H1 (cell line): ENCODE data around the gene PNCK.
"Not testable (repeated sequence)": the region's sequence is repeated elsewhere in the genome, so short reads cannot be mapped to it uniquely, and the experiment has no call there.

ENCODE experiments used
- GABPA ChIP-seq: IDR thresholded peaks from 2 replicates; pipeline ENCODE4 v1.6.1; 2011; ENCODE audit warnings: mild to moderate bottlenecking, low read length, moderate library complexity, borderline replicate concordance; ENCODE audit not compliant: insufficient read depth
- PHF8 ChIP-seq: fragments of 200-600 bp; sonication (generic); conservative IDR thresholded peaks from 2 replicates; pipeline ENCODE4 v1.7.1; 2012; ENCODE audit warnings: low read depth, mild to moderate bottlenecking, inconsistent platforms, low read length, moderate library complexity
- POLR2A ChIP-seq, 2 experiments: IDR thresholded peaks; 1 replicate in 1 of 2; 2 replicates in 1 of 2; pipeline ENCODE4 v1.6.1; 2011; ENCODE audit warnings: low read depth in 2 of 2, low read length in 2 of 2, mild to moderate bottlenecking in 2 of 2; ENCODE audit errors: control extremely low read depth in 1 of 2
- SP1 ChIP-seq: IDR thresholded peaks from 2 replicates; pipeline ENCODE4 v1.6.1; 2011; ENCODE audit warnings: low read depth, low read length
- ZNF274 ChIP-seq: IDR thresholded peaks from 2 replicates; pipeline ENCODE4 v1.7.0; 2012; ENCODE audit warnings: low read length, borderline replicate concordance; ENCODE audit errors: extremely low read depth
- TF ChIP-seq, protein P1 (sequence below), 3 experiments: IDR thresholded peaks; 1 replicate in 2 of 3; 2 replicates in 1 of 3; pipeline versions ENCODE4 v1.5.1 to v1.6.1; 2011; ENCODE audit warnings: low read length in 3 of 3, mild to moderate bottlenecking in 3 of 3, inconsistent platforms in 2 of 3, low read depth in 1 of 3, moderate library complexity in 1 of 3; ENCODE audit not compliant: insufficient read depth in 1 of 3; ENCODE audit errors: control extremely low read depth in 1 of 3
- TF ChIP-seq, protein P2 (sequence below): IDR thresholded peaks from 2 replicates; pipeline ENCODE4 v1.6.1; 2011; ENCODE audit warnings: low read depth, mild to moderate bottlenecking, low read length; ENCODE audit not compliant: insufficient read depth

- TF ChIP-seq PHF8; POLR2A (IDR thresholded peaks at IDR 0.05; ENCODE audit: control extremely low read depth in 1 of 2, low read depth in 2 of 2, low read length in 2 of 2); GABPA; ZNF274; SP1: not testable (repeated sequence)
- TF ChIP-seq, protein P1, sequence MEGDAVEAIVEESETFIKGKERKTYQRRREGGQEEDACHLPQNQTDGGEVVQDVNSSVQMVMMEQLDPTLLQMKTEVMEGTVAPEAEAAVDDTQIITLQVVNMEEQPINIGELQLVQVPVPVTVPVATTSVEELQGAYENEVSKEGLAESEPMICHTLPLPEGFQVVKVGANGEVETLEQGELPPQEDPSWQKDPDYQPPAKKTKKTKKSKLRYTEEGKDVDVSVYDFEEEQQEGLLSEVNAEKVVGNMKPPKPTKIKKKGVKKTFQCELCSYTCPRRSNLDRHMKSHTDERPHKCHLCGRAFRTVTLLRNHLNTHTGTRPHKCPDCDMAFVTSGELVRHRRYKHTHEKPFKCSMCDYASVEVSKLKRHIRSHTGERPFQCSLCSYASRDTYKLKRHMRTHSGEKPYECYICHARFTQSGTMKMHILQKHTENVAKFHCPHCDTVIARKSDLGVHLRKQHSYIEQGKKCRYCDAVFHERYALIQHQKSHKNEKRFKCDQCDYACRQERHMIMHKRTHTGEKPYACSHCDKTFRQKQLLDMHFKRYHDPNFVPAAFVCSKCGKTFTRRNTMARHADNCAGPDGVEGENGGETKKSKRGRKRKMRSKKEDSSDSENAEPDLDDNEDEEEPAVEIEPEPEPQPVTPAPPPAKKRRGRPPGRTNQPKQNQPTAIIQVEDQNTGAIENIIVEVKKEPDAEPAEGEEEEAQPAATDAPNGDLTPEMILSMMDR (IDR thresholded peaks at IDR 0.05; ENCODE audit: control extremely low read depth in 1 of 3, insufficient read depth in 1 of 3, low read depth in 1 of 3, low read length in 3 of 3), result not testable (repeated sequence)
- TF ChIP-seq, protein P2, sequence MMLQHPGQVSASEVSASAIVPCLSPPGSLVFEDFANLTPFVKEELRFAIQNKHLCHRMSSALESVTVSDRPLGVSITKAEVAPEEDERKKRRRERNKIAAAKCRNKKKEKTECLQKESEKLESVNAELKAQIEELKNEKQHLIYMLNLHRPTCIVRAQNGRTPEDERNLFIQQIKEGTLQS, result not testable (repeated sequence)
Measured at GRCh38 chrX:153699210-153699783, 25.7 kb upstream of the PNCK start.
